ENCODE data around the gene DCLK3. TPM values are rescaled to one million over a fixed set of nuclear protein-coding genes. Genes with fewer than 3 reads are reported as not detected.

DCLK3 gene
- total and polyA plus RNA-seq, 10 of the 15 experiments (the other 5 are each of a cell fraction or from before 2014, with no cell fraction given): not detected

- ChIA-PET CTCF (interaction anchor here (1.3 to 1.4 kb wide), 2 partner anchors 14 to 721 kb away, joined by 3 to 4 read pairs; no protein-coding TSS in a partner anchor), SMC1A (ENCODE audit: uncharacterized antibody, unreplicated experiment) (no interaction called here), POLR2A (no interaction called here), RAD21 (ENCODE audit: unreplicated experiment) (no interaction called here)
- no peaks in the 10 kb centered on the region for H3K4me1 ChIP-seq (ENCODE audit: control insufficient read depth, insufficient read depth, low read length)
- FAIRE-seq (no peak), DNase-seq (ENCODE audit: low read depth, low spot score) (no peak), ATAC-seq (no peak)
- H3K27ac ChIP-seq (ENCODE audit: control insufficient read depth, insufficient read depth): no peak overlapping the region
- intact Hi-C loops (cut with micrococcal nuclease; ENCODE audit: unreplicated experiment) (no loop called here), in situ Hi-C loops (cut with MboI) (no loop called here)
- H3K4me2 ChIP-seq (ENCODE audit: control insufficient read depth, insufficient read depth): no peak overlapping the region
- no peak for TF ChIP-seq HDAC2 (IDR thresholded peaks at IDR 0.05)
- no peak for TF ChIP-seq SIN3A (IDR thresholded peaks at IDR 0.05; ENCODE audit: low read depth, low read length)
- no peak for TF ChIP-seq LARP7 (IDR thresholded peaks at IDR 0.05)
- TF ChIP-seq RB1 (IDR thresholded peaks at IDR 0.05; ENCODE audit: borderline replicate concordance): no peak
- no peak for TF ChIP-seq POLR2AphosphoS2 (IDR thresholded peaks at IDR 0.05; ENCODE audit: low read depth, low read length)
- no peak for TF ChIP-seq HDGF (IDR thresholded peaks at IDR 0.05)
- no peak for TF ChIP-seq RCOR1 (conservative IDR thresholded peaks at IDR 0.05; ENCODE audit: low read depth, low read length)
- TF ChIP-seq, protein P1, sequence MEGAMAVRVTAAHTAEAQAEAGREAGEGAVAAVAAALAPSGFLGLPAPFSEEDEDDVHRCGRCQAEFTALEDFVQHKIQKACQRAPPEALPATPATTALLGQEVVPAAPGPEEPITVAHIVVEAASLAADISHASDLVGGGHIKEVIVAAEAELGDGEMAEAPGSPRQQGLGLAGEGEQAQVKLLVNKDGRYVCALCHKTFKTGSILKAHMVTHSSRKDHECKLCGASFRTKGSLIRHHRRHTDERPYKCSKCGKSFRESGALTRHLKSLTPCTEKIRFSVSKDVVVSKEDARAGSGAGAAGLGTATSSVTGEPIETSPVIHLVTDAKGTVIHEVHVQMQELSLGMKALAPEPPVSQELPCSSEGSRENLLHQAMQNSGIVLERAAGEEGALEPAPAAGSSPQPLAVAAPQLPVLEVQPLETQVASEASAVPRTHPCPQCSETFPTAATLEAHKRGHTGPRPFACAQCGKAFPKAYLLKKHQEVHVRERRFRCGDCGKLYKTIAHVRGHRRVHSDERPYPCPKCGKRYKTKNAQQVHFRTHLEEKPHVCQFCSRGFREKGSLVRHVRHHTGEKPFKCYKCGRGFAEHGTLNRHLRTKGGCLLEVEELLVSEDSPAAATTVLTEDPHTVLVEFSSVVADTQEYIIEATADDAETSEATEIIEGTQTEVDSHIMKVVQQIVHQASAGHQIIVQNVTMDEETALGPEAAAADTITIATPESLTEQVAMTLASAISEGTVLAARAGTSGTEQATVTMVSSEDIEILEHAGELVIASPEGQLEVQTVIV (IDR thresholded peaks at IDR 0.05; ENCODE audit: borderline replicate concordance, partially characterized antibody): no peak
- TF ChIP-seq HDAC6 (IDR thresholded peaks at IDR 0.05; ENCODE audit: unreplicated experiment): no peak
- no peak for TF ChIP-seq CEBPZ (IDR thresholded peaks at IDR 0.05; ENCODE audit: low read depth, low read length)
- TF ChIP-seq ZNF24 (IDR thresholded peaks at IDR 0.05): no peak
- TF ChIP-seq ZNF622 (IDR thresholded peaks at IDR 0.05): no peak
- TF ChIP-seq ZSCAN29 (IDR thresholded peaks at IDR 0.05): no peak
- no peak for TF ChIP-seq TBL1XR1 (IDR thresholded peaks at IDR 0.05; ENCODE audit: low read depth, low read length)
- no peak for TF ChIP-seq BHLHE40 (IDR thresholded peaks at IDR 0.05; ENCODE audit: borderline replicate concordance in 1 of 2, low read depth in 2 of 2, low read length in 1 of 2)
- no peak for TF ChIP-seq FOXM1 (IDR thresholded peaks at IDR 0.05; ENCODE audit: low read depth, low read length)
- TF ChIP-seq NR2C1 (IDR thresholded peaks at IDR 0.05): no peak
- no peaks in the 10 kb centered on the region for H3K27me3 ChIP-seq (replicated peaks in 1 of 2; ENCODE audit: control insufficient read depth in 2 of 2, insufficient read depth in 2 of 2, low read length in 1 of 2)
- H3K9me3 ChIP-seq (replicated peaks; ENCODE audit: control insufficient read depth, insufficient read depth, low read length): peaks cover 3% of the 10 kb centered on the region; the same call in 2 of the 3 replicates
- H2AFZ ChIP-seq (ENCODE audit: control insufficient read depth, low read depth, low read length): no peak overlapping the region
- H3K9ac ChIP-seq (ENCODE audit: control insufficient read depth, insufficient read depth, low read length): no peak overlapping the region
- H3K36me3 ChIP-seq (ENCODE audit: control insufficient read depth in 2 of 2, insufficient read depth in 2 of 2, low read length in 1 of 2): no peaks in the 10 kb centered on the region
- BruUV-seq (replicated peaks): no TSS peak
- H4K20me1 ChIP-seq (ENCODE audit: control insufficient read depth, insufficient read depth): no peaks in the 10 kb centered on the region
- H3K79me2 ChIP-seq (ENCODE audit: control insufficient read depth, insufficient read depth, low read length): no peaks in the 10 kb centered on the region
- H3K4me3 ChIP-seq: no peak overlapping the region
Observed at GRCh38 chr3:36686516-36686915, 77.8 kb downstream of the DCLK3 start.
